GM21528 (cell line): ENCODE data around the gene GSDMA.
"Not testable (repeated sequence)": the region's sequence is repeated elsewhere in the genome, so short reads cannot be mapped to it uniquely, and the experiment has no call there.

ENCODE experiments used
- ATAC-seq: cut with Tn5 transposase; IDR thresholded peaks from one replicate; pipeline ENCODE4 v1.9.1; 2021; ENCODE audit warnings: mild to moderate bottlenecking, moderate library complexity; ENCODE audit not compliant: unreplicated experiment, low FRiP score

GSDMA gene

DNA sequence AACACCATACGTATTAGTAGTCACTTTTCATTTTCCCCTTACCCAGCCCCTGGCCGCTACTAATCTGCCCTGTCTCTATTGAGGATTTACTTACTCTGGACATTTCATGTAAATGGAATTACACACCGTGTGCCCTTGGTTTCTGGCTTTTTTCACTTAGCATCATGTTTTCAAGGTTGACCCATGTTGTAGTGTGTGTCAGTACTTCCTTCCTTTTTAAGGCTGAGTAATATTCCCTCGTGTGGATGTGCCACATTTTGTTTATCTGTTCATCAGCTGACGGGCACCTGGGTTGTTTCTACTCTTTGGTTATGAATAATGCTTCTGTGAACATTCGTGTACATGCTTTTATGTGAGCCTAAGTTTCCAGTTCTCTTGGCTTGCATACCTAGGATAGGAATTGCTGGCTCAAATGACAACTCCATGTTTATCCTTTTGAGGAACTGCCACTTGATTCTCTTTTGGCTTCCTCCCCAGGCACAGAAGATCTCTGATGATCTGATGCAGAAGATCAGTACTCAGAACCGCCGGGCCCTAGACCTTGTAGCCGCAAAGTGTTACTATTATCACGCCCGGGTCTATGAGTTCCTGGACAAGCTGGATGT, 25.5 kb downstream of the GSDMA start:
- no peak for ATAC-seq

DNA sequence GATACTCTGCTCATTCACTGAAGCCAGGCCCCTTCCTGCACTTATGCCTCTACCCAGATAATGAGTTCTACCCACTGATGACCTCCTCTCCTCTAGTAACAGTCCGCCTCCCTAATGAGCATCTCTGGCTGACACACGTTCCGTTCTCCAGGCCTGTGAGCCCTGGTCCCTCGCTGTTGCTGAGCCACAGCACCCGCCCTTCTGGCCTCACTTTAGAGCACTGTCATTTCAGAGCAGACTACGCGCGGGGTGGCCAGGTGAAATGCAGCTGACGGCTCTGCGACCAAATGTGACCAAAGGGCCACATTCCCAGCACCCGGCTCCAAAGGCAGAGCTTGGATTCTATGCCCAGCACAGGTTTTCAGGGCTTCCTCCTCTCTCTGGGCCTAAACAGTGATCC, 31.6 kb downstream of the GSDMA start:
- no peak for ATAC-seq

DNA sequence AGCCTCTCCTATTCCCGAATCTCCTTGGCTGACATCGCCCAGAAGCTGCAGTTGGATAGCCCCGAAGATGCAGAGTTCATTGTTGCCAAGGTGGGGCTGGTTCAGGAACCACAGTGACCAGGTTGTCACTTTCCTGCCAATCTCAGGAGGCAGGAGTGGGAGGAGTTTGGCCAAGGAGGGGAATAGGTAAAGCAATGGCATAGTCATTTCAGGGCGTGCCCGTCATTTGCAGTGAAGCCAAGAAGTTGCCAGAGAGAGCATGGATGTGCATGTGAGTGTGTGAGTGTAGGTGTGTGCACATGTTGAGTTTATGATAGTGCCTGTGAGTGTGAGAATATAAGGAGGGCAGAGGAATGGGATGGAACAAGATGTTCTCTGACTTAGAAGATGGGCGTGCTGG, 32.6 kb downstream of the GSDMA start:
- ATAC-seq = no peak

DNA sequence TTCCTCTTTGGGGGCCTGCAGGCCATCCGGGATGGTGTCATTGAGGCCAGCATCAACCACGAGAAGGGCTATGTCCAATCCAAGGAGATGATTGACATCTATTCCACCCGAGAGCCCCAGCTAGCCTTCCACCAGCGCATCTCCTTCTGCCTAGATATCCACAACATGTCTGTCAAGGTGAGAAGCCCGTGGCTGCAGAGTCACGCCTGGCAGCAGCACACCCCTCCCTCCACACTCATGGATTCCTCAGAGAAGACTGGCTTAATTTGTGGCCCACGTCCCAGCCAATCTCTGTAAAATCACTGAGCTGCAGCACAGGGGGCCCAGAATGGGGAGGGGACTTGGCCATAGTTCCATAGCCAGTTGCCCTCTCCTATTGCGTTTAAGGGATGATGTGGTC, 33.4 kb downstream of the GSDMA start:
- ATAC-seq = no peak

DNA sequence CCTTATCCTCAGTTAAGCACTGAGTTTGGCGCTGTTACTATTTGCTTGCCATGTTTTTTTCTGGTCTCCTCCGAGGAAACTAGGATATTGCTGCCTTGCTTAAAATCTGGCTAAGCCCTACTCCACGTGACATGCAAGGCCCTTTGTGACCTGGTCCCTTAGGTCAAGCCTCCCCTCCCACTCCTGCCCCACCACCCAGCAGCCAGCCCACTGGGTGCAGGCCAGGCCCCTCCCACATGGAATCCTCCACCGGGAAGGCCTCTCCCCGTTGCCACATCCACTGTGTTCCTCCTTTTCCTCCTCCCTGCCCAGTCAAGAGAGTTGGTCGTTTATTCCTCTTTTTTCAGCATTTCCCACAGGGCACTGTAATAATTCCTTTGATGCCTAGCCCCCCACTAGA, 34.0 kb downstream of the GSDMA start:
- no peak for ATAC-seq

DNA sequence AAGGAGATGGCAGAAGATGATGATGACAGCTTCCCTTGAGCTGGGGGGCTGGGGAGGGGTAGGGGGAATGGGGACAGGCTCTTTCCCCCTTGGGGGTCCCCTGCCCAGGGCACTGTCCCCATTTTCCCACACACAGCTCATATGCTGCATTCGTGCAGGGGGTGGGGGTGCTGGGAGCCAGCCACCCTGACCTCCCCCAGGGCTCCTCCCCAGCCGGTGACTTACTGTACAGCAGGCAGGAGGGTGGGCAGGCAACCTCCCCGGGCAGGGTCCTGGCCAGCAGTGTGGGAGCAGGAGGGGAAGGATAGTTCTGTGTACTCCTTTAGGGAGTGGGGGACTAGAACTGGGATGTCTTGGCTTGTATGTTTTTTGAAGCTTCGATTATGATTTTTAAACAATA, 34.7 kb downstream of the GSDMA start:
- ATAC-seq = no peak

DNA sequence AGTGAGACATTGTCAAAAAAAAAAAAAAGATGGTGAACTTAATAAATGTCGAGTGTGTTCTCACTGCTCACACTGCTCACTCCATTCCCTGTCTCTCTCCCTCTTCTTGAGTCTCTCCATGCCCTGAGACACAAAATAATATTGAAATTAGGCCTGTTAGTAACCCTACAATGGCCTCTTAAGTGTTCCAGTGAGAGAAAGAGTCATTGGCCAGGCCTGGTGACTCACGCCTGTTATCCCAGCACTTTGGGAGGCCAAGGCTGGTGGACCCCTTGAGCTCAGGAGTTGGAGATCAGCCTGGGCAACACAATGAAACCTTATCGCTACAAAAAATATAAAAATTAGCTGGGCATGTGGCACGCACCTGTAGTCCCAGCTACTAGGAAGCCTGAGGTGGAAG, 36.3 kb downstream of the GSDMA start:
- no peak for ATAC-seq

DNA sequence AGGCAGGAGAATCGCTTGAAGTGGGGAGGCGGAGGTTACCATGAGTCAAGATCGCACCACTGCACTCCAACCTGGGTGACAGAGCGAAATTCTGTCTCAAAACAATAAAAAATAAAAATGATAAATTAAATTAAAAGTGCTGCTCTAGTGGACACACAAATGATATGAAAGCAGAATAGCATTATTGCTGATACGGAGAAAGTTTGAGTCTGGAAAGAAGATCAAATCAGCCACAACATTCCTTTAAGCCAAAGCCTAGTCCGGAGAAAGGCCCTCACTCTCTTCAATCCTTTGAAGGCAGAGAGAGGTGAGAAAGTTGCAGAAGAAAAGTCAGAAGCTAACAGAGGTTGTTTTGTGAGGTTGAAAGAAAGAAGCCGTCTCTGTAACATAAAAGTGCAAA, 37.4 kb downstream of the GSDMA start:
- ATAC-seq = no peak

DNA sequence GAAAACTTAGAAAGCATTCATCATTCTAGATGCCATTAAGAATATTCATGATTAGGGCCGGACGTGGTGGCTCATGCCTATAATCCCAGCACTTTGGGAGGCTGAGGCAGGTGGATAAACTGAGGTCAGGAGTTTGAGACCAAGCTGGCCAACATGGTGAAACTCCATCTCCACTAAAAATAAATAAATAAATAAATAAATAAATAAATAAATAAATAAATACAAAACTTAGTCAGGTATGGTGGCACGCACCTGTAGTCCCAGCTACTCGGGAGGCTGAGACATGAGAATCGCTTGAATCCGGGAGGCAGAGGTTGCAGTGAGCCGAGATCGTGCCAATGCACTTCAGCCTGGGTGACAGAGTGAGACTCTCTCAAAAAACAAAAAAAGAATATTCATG, 38.5 kb downstream of the GSDMA start:
- ATAC-seq = not testable (repeated sequence)

DNA sequence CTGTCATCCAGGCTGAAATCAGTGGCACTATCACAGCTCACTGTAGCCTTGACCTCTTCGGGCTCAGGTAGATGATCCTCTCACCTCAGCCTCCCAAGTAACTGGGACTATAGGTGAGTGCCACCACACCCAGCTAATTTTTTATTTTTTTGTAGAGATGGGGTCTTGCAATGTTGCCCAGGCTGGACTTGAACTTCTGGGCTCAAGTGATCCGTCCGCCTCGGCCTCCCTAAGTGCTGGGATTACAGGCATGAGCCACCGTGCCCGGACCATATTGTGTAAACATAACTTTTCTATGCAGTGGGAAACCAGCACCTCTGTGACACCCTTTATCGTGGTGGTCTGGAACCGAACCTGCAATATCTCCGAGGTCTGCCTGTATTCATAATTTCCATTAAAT, 41.3 kb downstream of the GSDMA start:
- ATAC-seq = no peak

DNA sequence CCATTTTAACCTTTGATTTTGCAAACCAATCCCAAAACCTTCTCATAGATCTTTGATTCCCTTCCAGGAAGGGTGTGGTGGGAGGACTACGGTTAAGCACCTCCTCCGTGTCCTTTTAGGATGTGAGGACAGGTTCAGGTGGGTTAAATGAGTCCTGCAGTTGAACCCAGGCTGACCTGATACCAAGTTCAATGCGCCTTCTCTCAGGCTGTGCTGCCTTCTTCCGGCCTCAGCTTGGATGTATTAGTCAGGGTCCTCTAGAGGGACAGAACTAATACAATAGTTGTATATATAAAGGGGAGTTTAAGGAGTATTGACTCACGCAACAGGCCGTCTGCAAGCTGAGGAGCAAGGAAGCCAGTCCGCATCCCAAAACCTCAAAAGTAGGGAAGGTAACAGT, 41.9 kb downstream of the GSDMA start:
- no peak for ATAC-seq

DNA sequence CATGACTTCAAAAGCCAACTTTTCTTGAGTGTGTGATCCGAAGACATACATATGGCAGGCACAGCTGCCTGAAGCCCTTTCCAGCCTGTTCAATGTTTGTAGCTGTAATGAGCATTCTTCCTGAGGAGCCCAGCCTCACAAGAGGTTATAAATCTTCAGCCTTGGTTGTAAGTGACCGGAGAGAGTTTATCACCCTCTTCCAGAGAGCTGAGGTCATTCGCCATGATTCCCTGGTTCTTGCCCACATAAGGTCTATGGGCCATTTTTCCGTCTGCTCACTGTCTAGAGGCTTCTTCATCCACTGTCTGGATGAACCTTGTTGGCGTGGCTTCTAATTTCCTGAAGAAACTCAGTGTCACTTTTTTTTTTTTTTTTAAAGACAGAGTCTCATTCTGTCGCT, 42.7 kb downstream of the GSDMA start:
- ATAC-seq = no peak

DNA sequence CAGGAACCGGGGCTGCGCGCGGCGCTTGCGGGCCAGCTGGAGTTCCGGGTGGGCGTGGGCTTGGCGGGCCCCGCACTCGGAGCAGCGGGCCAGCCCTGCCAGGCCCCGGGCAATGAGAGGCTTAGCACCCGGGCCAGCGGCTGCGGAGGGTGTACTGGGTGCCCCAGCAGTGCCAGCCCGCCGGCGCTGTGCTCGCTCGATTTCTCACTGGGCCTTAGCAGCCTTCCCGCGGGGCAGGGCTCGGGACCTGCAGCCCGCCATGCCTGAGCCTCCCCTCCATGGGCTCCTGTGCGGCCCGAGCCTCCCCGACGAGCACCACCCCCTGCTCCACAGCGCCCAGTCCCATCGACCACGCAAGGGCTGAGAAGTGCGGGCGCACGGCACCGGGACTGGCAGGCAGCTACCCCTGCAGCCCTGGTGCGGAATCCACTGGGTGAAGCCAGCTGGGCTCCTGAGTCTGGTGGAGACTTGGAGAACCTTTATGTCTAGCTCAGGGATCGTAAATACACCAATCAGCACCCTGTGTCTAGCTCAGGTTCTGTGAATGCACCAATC, 48.2 kb downstream of the GSDMA start:
- ATAC-seq = not testable (repeated sequence)

DNA sequence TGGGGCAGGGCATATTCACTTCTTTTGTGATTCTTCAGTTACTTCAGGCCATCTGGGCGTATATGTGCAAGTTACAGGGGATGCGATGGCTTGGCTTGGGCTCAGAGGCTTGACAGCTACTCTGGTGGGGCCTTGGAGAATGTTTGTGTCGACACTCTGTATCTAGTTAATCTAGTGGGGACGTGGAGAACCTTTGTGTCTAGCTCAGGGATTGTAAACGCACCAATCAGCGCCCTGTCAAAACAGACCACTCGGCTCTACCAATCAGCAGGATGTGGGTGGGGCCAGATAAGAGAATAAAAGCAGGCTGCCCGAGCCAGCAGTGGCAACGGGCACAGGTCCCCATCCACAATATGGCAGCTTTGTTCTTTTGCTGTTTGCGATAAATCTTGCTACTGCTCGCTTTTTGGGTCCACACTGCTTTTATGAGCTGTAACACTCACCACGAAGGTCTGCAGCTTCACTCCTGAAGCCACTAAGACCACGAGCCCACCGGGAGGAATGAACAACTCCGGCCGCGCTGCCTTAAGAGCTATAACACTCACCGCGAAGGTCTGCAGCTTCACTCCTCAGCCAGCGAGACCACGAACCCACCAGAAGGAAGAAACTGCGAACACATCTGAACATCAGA, 49.3 kb downstream of the GSDMA start:
- not testable (repeated sequence) for ATAC-seq

DNA sequence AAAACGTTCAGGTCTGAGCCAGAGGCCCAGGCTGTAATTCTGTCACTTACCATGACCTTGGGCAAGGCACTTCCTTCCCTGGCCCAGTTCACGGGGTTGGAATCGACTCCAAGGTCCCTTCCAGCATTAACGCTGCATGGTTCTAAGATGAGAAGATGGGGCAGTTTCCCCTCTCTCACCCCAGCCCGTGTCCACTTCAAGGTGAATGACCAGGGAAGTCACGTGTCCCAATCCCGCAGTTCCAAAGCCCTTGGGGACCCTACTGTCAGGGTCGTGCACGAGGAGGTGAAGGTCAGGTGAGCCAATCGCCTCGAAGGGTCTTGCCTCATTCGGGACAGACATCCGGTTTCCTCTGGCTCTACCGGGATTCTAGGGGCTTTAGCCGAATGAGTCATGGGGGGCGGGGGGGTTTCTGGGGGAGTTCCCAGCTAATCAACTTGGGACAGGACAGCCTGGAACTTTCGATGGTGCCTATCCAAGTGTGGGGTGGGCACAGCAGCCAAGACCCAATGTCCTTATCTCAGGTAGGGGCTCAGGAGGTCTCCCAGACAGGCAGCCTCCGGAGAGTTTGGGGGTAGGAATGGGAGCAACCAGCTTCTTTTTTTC, 51.7 kb downstream of the GSDMA start:
- ATAC-seq = no peak

DNA sequence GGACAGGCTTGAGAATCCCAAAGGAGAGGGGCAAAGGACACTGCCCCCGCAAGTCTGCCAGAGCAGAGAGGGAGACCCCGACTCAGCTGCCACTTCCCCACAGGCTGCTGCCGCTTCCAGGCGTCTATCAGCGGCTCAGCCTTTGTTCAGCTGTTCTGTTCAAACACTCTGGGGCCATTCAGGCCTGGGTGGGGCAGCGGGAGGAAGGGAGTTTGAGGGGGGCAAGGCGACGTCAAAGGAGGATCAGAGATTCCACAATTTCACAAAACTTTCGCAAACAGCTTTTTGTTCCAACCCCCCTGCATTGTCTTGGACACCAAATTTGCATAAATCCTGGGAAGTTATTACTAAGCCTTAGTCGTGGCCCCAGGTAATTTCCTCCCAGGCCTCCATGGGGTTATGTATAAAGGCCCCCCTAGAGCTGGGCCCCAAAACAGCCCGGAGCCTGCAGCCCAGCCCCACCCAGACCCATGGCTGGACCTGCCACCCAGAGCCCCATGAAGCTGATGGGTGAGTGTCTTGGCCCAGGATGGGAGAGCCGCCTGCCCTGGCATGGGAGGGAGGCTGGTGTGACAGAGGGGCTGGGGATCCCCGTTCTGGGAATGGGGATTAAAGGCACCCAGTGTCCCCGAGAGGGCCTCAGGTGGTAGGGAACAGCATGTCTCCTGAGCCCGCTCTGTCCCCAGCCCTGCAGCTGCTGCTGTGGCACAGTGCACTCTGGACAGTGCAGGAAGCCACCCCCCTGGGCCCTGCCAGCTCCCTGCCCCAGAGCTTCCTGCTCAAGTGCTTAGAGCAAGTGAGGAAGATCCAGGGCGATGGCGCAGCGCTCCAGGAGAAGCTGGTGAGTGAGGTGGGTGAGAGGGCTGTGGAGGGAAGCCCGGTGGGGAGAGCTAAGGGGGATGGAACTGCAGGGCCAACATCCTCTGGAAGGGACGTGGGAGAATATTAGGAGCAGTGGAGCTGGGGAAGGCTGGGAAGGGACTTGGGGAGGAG, 52.5 kb downstream of the GSDMA start, which contains the start of gene CSF3:
Gene CSF3 (plus strand): TSS at position 436 of the 993 bp plus-strand sequence. CDS start 35 bp downstream, at position 471.
- no peak for ATAC-seq

DNA sequence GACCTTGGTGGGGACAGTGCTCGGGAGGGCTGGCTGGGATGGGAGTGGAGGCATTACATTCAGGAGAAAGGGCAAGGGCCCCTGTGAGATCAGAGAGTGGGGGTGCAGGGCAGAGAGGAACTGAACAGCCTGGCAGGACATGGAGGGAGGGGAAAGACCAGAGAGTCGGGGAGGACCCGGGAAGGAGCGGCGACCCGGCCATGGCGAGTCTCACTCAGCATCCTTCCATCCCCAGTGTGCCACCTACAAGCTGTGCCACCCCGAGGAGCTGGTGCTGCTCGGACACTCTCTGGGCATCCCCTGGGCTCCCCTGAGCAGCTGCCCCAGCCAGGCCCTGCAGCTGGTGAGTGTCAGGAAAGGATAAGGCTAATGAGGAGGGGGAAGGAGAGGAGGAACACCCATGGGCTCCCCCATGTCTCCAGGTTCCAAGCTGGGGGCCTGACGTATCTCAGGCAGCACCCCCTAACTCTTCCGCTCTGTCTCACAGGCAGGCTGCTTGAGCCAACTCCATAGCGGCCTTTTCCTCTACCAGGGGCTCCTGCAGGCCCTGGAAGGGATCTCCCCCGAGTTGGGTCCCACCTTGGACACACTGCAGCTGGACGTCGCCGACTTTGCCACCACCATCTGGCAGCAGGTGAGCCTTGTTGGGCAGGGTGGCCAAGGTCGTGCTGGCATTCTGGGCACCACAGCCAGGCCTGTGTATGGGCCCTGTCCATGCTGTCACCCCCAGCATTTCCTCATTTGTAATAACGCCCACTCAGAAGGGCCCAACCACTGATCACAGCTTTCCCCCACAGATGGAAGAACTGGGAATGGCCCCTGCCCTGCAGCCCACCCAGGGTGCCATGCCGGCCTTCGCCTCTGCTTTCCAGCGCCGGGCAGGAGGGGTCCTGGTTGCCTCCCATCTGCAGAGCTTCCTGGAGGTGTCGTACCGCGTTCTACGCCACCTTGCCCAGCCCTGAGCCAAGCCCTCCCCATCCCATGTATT, 53.5 kb downstream of the GSDMA start:
- ATAC-seq = no peak

DNA sequence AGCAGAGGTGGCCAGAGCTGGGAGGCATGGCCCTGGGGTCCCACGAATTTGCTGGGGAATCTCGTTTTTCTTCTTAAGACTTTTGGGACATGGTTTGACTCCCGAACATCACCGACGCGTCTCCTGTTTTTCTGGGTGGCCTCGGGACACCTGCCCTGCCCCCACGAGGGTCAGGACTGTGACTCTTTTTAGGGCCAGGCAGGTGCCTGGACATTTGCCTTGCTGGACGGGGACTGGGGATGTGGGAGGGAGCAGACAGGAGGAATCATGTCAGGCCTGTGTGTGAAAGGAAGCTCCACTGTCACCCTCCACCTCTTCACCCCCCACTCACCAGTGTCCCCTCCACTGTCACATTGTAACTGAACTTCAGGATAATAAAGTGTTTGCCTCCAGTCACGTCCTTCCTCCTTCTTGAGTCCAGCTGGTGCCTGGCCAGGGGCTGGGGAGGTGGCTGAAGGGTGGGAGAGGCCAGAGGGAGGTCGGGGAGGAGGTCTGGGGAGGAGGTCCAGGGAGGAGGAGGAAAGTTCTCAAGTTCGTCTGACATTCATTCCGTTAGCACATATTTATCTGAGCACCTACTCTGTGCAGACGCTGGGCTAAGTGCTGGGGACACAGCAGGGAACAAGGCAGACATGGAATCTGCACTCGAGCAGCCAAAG, 54.7 kb downstream of the GSDMA start:
- ATAC-seq = no peak
